ENCODE data around the gene SKP1.
A peak's percentile ranks its signal among the peaks of the same experiment; 100 is the strongest.

Gene SKP1

DNA sequence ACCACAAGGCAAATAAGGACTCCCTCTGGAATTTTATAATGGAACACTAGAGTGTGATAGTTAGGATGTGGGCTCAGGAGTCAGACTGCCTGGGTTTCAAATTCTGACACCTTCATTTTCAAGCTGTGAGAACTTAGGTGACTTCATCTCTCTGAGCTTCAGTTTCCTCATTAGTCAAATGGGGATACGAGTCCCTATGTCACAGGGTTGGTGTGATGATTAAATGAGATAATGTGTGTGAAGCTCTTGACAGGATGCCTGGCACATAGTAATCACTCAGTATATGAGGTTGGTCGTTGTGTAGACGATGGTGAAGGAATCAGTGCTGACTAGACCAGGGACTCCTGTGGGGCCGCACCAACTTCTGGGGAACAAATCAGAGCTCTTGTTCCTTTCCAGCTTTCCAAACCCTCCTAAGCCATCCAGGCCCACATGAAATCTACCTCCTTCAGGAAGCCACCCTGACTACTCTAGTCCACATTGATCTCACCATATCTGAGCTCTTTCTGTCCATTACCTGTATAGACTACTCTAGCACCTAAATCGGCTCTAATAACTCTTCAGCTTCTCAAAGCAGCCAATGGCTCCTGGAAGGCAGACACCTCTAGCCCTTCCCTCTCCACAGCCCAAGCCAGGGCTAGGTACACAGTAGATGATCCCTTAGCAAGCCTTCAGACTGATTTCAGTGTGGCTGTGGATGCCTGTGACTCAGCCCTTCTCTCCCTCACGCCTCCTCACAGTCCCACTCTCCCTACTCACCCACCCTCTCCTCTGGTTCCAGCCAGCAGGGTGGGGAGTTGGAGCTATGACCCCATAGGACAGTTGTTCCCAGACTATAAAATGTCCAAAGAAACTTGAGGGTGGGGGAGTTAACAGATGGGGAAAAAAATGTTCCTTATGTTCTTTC is 64.8 kb downstream of the SKP1 start:
- no peak for DNase-seq

- DNase-seq: no peak
These were observed 66.4 kb downstream of the SKP1 start for GRCh38 chr5:134110382-134110781.

DNA sequence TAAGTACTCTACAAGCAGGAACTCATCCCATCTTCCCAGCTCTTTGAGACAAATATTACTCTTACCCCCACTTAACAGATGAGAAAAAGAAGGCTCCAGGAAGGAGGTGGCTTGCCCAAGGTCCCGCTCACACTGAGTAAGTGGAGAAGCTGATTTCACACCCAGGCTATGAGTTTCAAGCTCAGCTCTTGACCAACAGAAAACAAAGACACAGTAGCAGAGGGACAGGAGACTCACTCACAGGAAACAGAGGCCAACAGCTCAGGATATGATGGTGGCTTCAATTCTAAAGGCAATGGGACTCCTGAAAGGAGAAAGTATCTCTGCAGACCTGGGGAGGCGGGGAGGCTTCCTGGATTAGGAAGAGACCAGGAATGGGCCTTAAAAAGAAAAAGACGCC is 69.0 kb downstream of the SKP1 start:
- DNase-seq: no peak

DNA sequence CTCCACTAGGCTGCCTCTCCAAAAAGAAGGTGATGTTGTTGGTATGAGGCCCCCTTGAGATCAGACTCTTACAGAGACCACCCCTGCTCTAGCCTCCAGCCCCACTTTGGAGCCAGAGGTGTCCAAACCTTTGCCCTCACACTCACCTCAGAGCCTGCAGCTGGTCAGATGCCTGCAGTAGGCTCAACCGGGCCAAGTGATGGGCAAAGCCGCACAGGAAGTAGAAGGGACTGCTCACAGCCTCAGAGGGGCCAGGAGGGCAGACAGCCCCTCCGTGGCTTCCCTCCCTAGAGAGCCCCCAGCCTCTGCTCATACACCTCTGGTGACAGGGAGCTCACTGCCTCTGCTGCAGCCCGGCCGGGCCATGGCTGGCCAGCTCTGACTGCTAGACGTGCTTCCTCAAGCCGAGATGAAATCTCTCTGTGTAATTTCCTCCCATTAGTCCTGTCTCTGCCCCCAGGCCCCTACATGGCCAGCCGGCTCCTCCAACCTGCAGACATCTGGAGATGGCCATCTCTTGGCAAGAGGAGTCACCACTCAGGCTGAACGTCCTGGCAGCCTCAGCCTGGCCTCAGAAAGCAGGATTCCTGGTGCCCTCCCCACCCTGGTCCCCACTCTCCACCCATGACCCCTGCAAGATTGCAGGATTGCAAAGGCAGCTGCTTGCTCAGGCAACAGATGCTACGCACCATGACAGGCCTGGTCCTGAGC is 69.6 kb downstream of the SKP1 start:
- DNase-seq: no peak

GRCh38 chr5:134103998-134104654 is 72.6 kb downstream of the SKP1 start:
- DNase-seq: no peak

GRCh38 chr5:134103397-134103796 is 73.4 kb downstream of the SKP1 start:
- DNase-seq: no peak

- DNase-seq: peak; percentile 44 to 45
These were observed 74.9 kb downstream of the SKP1 start for GRCh38 chr5:134101686-134102439.

DNA sequence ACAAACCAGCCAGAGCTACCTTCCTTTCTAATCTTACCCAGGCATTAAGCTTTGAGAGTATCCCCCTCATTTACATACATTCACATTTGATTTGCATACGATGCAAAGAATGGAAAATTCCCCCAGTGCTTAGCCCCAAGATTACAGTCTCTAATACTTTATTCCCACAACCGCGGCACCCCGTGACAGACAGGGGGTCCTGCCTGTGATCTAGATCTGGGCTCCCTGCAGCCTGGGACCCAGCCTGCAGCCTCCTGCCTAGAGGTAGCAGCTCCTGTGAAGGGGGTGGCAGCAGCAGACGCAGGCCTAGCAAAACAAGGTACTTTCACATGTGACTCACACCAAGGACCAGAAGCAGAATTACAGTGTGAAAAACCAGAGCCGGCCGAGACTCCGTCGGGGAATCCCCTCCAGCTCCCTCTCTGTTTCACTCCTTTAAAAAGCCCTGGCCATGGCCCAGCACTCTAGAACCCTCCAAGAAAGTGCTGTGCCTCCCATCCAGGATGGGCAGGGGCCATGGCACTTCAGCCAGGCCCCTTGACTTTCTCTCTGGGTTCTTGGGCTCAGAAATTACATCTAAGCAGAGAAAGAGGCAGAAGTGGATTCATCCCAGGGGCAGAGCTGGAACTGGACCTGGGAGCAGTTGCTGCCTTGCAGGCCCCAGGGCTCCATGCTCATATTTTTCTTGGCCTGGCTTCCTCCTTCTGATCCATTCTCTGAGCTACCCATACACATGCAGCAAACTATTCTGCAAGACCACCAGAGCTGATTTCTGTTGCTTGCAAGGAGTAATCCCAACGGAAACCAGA is 76.3 kb downstream of the SKP1 start:
- no peak for DNase-seq

DNA sequence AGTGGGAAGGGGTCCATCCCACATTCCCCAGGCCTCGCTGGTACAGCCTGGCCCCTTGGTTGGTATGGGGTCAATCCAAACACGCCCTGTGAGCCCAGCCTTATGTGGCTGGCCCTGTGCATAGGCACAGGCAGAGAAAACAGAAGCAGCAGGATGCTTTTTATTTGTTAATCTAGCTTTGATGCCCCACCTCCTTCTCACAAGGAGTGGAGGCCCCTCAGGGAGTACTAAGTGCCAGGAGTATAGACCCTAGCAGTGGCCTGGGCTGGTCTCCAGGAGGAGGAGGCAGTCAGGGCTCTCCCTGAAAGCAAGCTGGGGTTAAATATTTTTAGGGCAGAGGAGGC is 76.8 kb downstream of the SKP1 start:
- DNase-seq: no peak

DNA sequence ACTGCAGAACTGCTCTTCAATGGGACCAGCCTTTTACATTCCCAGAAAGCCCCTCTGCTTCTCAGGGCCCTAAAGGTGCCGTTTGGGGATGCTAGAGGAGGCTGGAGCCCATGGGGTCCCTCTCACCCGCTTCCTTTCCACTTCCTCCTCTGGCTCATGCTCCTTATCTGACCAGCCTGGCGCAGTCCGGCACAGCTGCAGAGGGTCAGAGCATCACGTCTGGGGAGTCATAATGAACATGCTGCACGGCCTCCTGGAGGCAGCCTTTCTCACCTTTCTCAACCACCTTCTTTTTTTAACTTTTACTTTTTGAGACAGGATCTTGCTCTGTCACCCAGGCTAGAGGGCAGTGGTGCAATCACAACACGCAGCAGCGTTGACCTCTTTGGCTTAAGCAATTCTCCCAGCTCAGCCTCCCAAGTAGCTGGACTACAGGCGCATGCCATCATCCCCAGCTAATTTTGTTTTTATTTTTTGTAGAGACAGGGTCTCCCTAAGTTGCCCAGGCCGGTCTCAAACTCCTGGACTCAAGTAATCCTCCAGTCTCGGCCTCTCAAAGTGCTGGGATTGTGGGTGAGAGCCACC is 77.4 kb downstream of the SKP1 start:
- DNase-seq: no peak
